GM23248 (cell line): ENCODE measurements around the gene ZBTB34. TPM values are rescaled to one million over a fixed set of nuclear protein-coding genes. Genes with fewer than 3 reads are reported as not detected.

Experiments used
- DNase-seq: peaks from one replicate; pipeline ENCODE4 v3.0.0-alpha.2; 2015
- H2AFZ ChIP-seq: fragments of 200-600 bp; sonication (generic); 2 replicates; pipeline ENCODE4 v1.6.1; 2016; ENCODE audit warnings: antibody characterized with exemption
- H3F3A ChIP-seq: fragments of 200-600 bp; sonication (generic); 2 replicates; pipeline ENCODE4 v1.6.1; 2016; ENCODE audit warnings: mild to moderate bottlenecking, antibody characterized with exemption, mixed run types; ENCODE audit not compliant: insufficient read depth
- H3K27ac ChIP-seq: fragments of 200-600 bp; sonication (generic); 2 replicates; pipeline ENCODE4 v1.5.1; 2016; ENCODE audit warnings: mild to moderate bottlenecking
- H3K27me3 ChIP-seq: fragments of 200-600 bp; sonication (generic); replicated peaks from 2 replicates; pipeline ENCODE4 v1.6.1; 2016; ENCODE audit warnings: mild to moderate bottlenecking; ENCODE audit not compliant: insufficient read depth
- H3K36me3 ChIP-seq: fragments of 200-600 bp; sonication (generic); 2 replicates; pipeline ENCODE4 v1.6.1; 2016; ENCODE audit warnings: low read depth, mild to moderate bottlenecking
- H3K4me1 ChIP-seq: fragments of 200-600 bp; sonication (generic); 2 replicates; pipeline ENCODE4 v1.6.1; 2016; ENCODE audit warnings: mild to moderate bottlenecking; ENCODE audit not compliant: insufficient read depth
- H3K4me2 ChIP-seq: fragments of 200-600 bp; sonication (generic); one replicate; pipeline ENCODE4 v1.6.1; 2016; ENCODE audit warnings: mild to moderate bottlenecking; ENCODE audit not compliant: unreplicated experiment
- H3K4me3 ChIP-seq: fragments of 200-600 bp; sonication (generic); 2 replicates; pipeline ENCODE4 v1.5.1; 2016; ENCODE audit warnings: mild to moderate bottlenecking
- H3K79me2 ChIP-seq: fragments of 200-600 bp; sonication (generic); 2 replicates; pipeline ENCODE4 v1.6.1; 2016; ENCODE audit warnings: mild to moderate bottlenecking; ENCODE audit not compliant: insufficient read depth
- H3K9ac ChIP-seq: fragments of 200-600 bp; sonication (generic); 2 replicates; pipeline ENCODE4 v1.6.1; 2016; ENCODE audit warnings: mild to moderate bottlenecking
- H3K9me2 ChIP-seq: fragments of 200-600 bp; sonication (generic); 2 replicates; pipeline ENCODE4 v1.6.1; 2016; ENCODE audit warnings: mixed run types, mild to moderate bottlenecking, moderate library complexity; ENCODE audit not compliant: insufficient read depth
- H3K9me3 ChIP-seq: fragments of 200-600 bp; sonication (generic); one replicate; pipeline ENCODE4 v1.6.1; 2017; ENCODE audit warnings: low read depth
- H4K20me1 ChIP-seq: fragments of 200-600 bp; sonication (generic); 2 replicates; pipeline ENCODE4 v1.6.0; 2016; ENCODE audit not compliant: insufficient read depth
- EZH2 ChIP-seq: fragments of 200-600 bp; sonication (generic); IDR thresholded peaks from 2 replicates; pipeline ENCODE4 v1.6.1; 2018; ENCODE audit warnings: antibody characterized with exemption, mild to moderate bottlenecking; ENCODE audit not compliant: insufficient read depth, poor library complexity, severe bottlenecking
- EZH2phosphoT487 ChIP-seq: fragments of 200-600 bp; sonication (generic); IDR thresholded peaks from 2 replicates; pipeline ENCODE4 v1.6.1; 2018; ENCODE audit warnings: antibody characterized with exemption, moderate library complexity, mild to moderate bottlenecking, low read depth; ENCODE audit not compliant: insufficient read depth
- WGBS, 2 experiments: methylation state at CpG; one replicate each; pipeline ENCODE4 v1.1.6; 2015 to 2017; ENCODE audit warnings: low lambda C conversion rate in 2 of 2, low coverage in 1 of 2; ENCODE audit errors: missing lambda C conversion rate in 2 of 2; 5-methylcytosine and 5-hydroxymethylcytosine counted together
- in situ Hi-C: fragments of 300-500 bp; cut with MboI; formaldehyde crosslinking; loops from 2 replicates; pipeline ENCODE4 v1.15.0; 2020
- polyA plus RNA-seq: library from polyadenylated mRNA; unstranded; fragments of >200 nt; fragmentation: Nextera tagmentation; extraction: Ambion mirVana; gene quantifications from 2 replicates; pipeline ENCODE4 v1.2.1, GENCODE V29; 2016
- total RNA-seq: library from RNA; depleted of rRNA; stranded (reverse); fragments of >200 nt; shearing (Covaris generic); gene quantifications from 2 replicates; pipeline ENCODE4 v1.2.3, GENCODE V29; 2014

ZBTB34 gene
- total and polyA plus RNA-seq, 2 experiments from 2014 or later = 2.3 to 5.5 TPM

- Histone ChIP-seq H3K27ac (no peak overlapping the region), H3K4me1 (peaks cover 11% of the 10 kb centered on the region), H3K9ac (no peak overlapping the region), H4K20me1 (peaks cover 3% of the 10 kb centered on the region; the same call in 1 of the 2 replicates), H3K79me2 (peaks cover 16% of the 10 kb centered on the region), H3K27me3 (peaks cover 20% of the 10 kb centered on the region), H3F3A (peaks cover 12% of the 10 kb centered on the region; the same call in 1 of the 2 replicates), H3K9me2 (no peaks in the 10 kb centered on the region), H2AFZ (no peak overlapping the region), H3K4me2 (no peak overlapping the region), H3K4me3 (no peak overlapping the region), H3K36me3 (no peaks in the 10 kb centered on the region), H3K9me3 (no peaks in the 10 kb centered on the region)
- TF ChIP-seq EZH2phosphoT487 = no peak
- TF ChIP-seq EZH2 = no peak
- 19 to 23% methylated on average over 8 of the region's 8 CpGs for WGBS, 2 experiments
- in situ Hi-C loops = no loop called here
- DNase-seq = no peak
Observed at GRCh38 chr9:126857261-126857960, 3.0 kb upstream of the ZBTB34 start.

GRCh38 chr9:126859111-126859510 is 1.3 kb upstream of the ZBTB34 start:
- Histone ChIP-seq H2AFZ (no peak overlapping the region), H3K4me1 (peaks cover 22% of the 10 kb centered on the region), H3K4me3 (no peak overlapping the region), H3K9me3 (no peaks in the 10 kb centered on the region), H3K27ac (no peak overlapping the region), H3K4me2 (no peak overlapping the region), H3K27me3 (peaks cover 15% of the 10 kb centered on the region), H3K9me2 (no peaks in the 10 kb centered on the region), H3K79me2 (peaks cover 33% of the 10 kb centered on the region), H3F3A (peaks cover 21% of the 10 kb centered on the region; the same call in 1 of the 2 replicates), H3K9ac (no peak overlapping the region), H4K20me1 (peaks cover 11% of the 10 kb centered on the region; the same call in 1 of the 2 replicates), H3K36me3 (no peaks in the 10 kb centered on the region)
- 95 to 96% methylated on average over 2 of the region's 2 CpGs for WGBS, 2 experiments
- DNase-seq = no peak
- in situ Hi-C loops = no loop called here
- TF ChIP-seq EZH2phosphoT487 (no peak), EZH2 (no peak)

- H3K79me2 ChIP-seq = peaks cover 51% of the 10 kb centered on the region
- H3K4me2 ChIP-seq = peak overlapping the region; percentile 97
- H3K4me3 ChIP-seq = peak overlapping the region; percentile 89
- H3K27me3 ChIP-seq = peaks cover 4% of the 10 kb centered on the region; the same call in 1 of the 2 replicates
- 0 to 1% methylated on average over 27 to 28 of the region's 71 CpGs for WGBS, 2 experiments
- peak overlapping the region; percentile 60 for H3K27ac ChIP-seq
- in situ Hi-C loops = no loop called here
- no peak for TF ChIP-seq EZH2phosphoT487
- no peak for TF ChIP-seq EZH2
- H3K9ac ChIP-seq = peak overlapping the region; percentile 82
- peak; percentile 65 for DNase-seq
- H3F3A ChIP-seq = peaks cover 21% of the 10 kb centered on the region; the same call in 1 of the 2 replicates
- H3K4me1 ChIP-seq = peaks cover 22% of the 10 kb centered on the region
- H4K20me1 ChIP-seq = peaks cover 11% of the 10 kb centered on the region; the same call in 1 of the 2 replicates
- no peaks in the 10 kb centered on the region for H3K36me3 ChIP-seq
- peak overlapping the region; percentile 56 for H2AFZ ChIP-seq
- H3K9me3 ChIP-seq = no peaks in the 10 kb centered on the region
- H3K9me2 ChIP-seq = no peaks in the 10 kb centered on the region
Observed at GRCh38 chr9:126860757-126861466, 473 bp downstream of the ZBTB34 start.

- Histone ChIP-seq H3K27me3 (0 out of 2 replicates have a peak, but pooled peaks cover 4% of the 10 kb centered on the region), H3K9ac (peak overlapping the region; percentile 82), H3K36me3 (0 out of 2 replicates have a peak, but pooled peaks cover 2% of the 10 kb centered on the region), H4K20me1 (peaks cover 11% of the 10 kb centered on the region; the same call in 1 of the 2 replicates), H3K4me2 (peak overlapping the region; percentile 97), H2AFZ (peak overlapping the region; percentile 56), H3K9me3 (no peaks in the 10 kb centered on the region), H3K27ac (peak overlapping the region; percentile 60), H3K4me1 (peaks cover 22% of the 10 kb centered on the region), H3K9me2 (no peaks in the 10 kb centered on the region), H3K79me2 (peaks cover 59% of the 10 kb centered on the region), H3K4me3 (peak overlapping the region; percentile 89), H3F3A (peaks cover 21% of the 10 kb centered on the region; the same call in 1 of the 2 replicates)
- in situ Hi-C loops = no loop called here
- peak; percentile 73 for DNase-seq
- no peak for TF ChIP-seq EZH2
- TF ChIP-seq EZH2phosphoT487 = no peak
- 0% methylated on average over 3 of the region's 3 CpGs for WGBS, 2 experiments
Observed at GRCh38 chr9:126861707-126862103, 1.3 kb downstream of the ZBTB34 start.
